WI38 (cell line): ENCODE measurements around the gene COQ9.
"Not testable (repeated sequence)": the region's sequence is repeated elsewhere in the genome, so short reads cannot be mapped to it uniquely, and the experiment has no call there.

Source experiments
- H3K4me3 ChIP-seq: 2 replicates; pipeline ENCODE4 v1.5.1; 2011; ENCODE audit warnings: low read depth, mild to moderate bottlenecking, control low read depth, low read length
- CTCF ChIP-seq: IDR thresholded peaks from 2 replicates; pipeline ENCODE4 v1.5.1; 2012; ENCODE audit warnings: low read depth, mild to moderate bottlenecking, control low read depth, low read length

Gene COQ9

DNA sequence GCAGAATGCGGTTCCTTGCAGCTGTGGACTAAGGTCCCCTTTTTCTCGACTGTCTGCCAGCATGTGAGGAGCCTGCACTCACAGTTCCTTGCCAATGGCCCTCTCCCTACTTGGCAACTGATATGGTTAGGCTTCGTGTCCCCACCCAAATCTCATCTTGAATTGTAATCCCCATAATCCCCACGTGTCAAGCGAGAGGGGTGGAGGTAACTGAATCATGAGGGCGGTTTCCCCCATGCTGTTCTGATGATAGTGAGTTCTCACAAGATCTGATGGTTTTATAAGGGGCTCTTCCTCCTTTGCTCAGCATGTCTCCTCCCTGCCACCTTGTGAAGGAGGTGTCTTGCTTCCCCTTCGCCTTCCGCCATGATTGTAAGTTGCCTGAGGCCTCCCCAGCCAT, 20.0 kb upstream of the COQ9 start:
- H3K4me3 ChIP-seq: no peak overlapping the region
- TF ChIP-seq CTCF: no peak

GRCh38 chr16:57427824-57428223, 19.5 kb upstream of the COQ9 start:
- no peak for TF ChIP-seq CTCF
- no peak overlapping the region for H3K4me3 ChIP-seq

GRCh38 chr16:57430955-57431354, 16.3 kb upstream of the COQ9 start:
- no peak for TF ChIP-seq CTCF
- no peak overlapping the region for H3K4me3 ChIP-seq

GRCh38 chr16:57432505-57432904, 14.8 kb upstream of the COQ9 start:
- TF ChIP-seq CTCF: no peak
- no peak overlapping the region for H3K4me3 ChIP-seq

DNA sequence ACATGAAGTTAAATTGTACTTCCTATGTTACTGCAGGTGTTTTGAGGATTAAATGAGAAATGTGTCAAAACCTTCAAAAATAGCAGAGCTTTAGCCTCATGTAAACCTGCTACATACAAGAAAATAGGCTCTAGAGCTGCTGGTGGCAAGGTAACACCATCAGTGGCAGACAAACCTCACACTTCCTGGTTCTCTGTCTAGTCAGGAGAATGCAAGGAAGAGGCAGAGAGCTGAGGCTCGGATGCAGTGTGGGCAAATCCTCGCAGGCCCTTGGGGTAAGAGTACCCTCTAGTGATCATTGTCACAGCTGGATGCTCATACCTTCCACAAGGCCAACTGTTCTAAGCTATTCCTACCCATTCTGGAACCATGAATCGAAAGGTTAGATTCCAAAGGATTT, 14.3 kb upstream of the COQ9 start:
- no peak for TF ChIP-seq CTCF
- no peak overlapping the region for H3K4me3 ChIP-seq

DNA sequence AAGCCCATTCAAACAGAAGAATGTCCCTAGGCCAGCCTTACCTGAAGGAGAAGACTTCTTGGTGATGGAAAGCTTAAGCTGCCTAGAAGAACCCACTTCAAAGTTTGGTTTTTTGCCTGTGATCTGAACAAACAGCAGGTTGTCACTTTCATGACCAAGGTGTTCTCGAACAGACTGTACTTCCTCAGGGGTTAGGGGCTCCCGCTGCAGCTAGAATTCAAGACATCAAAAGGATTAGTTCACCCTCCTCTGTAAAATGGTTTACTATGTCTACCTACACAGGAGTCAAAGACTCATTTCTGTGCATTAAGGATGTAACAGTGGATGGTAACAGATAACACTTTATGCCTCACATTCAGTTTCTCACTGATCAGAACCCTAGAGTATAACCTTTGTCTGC, 13.3 kb upstream of the COQ9 start:
- TF ChIP-seq CTCF: no peak
- no peak overlapping the region for H3K4me3 ChIP-seq

GRCh38 chr16:57435838-57436237, 11.4 kb upstream of the COQ9 start:
- no peak for TF ChIP-seq CTCF
- no peak overlapping the region for H3K4me3 ChIP-seq

DNA sequence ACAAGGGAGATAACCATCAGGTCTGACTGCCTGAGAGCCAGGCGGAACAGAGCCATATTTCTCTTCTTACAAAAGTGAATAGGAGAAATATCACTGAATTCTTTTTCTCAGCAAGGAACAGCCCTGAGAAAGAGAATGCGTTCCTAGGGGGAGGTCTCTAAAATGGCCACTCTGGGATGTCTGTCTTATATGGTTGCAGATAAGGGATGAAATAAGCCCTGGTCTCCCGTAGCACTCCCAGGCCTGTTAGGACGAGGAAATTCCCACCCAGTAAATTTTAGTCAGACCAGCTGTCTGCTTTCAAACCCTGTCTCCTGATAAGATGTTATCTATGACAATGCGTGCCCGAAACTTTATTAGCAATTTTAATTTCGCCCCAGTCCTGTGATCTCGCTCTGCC, 7.3 kb upstream of the COQ9 start:
- H3K4me3 ChIP-seq: not testable (repeated sequence)

DNA sequence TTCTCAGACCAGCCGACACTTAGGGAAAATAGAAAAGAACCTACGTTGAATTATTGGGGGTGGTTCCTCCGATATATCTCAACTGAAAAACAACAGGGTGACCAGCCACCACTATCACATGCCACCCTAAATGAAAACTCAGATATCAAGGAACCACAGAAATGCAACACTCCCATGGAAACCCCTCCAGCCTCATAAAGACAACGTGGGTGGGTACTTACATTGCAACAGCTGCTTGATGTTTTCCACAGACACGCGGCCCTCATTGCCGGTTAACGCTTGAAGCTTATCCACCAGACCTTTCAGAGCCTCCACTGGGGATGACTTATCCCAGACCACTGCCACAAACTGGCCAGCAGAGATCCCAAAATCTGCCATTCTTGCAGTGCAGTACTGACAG, 6.7 kb upstream of the COQ9 start:
- not testable (repeated sequence) for H3K4me3 ChIP-seq
